Muscle layer of colon (tissue), 2 donors: ENCODE measurements around the gene CS.
"Not testable (repeated sequence)": the region's sequence is repeated elsewhere in the genome, so short reads cannot be mapped to it uniquely, and the experiment has no call there.

Experiments used
- H3K27ac ChIP-seq: one replicate; pipeline ENCODE4 v1.7.0; 2013; ENCODE audit warnings: low read depth, mild to moderate bottlenecking, low read length, moderate library complexity
- H3K27me3 ChIP-seq, 2 donors: one replicate each; pipeline ENCODE4 v1.7.0; 2013; ENCODE audit warnings: low read length in 2 of 2, mild to moderate bottlenecking in 2 of 2; ENCODE audit not compliant: insufficient read depth in 2 of 2, control insufficient read depth in 1 of 2
- H3K36me3 ChIP-seq: one replicate; pipeline ENCODE4 v1.7.0; 2013; ENCODE audit warnings: mild to moderate bottlenecking, low read length; ENCODE audit not compliant: insufficient read depth
- H3K4me1 ChIP-seq: one replicate; pipeline ENCODE4 v1.7.0; 2013; ENCODE audit warnings: mild to moderate bottlenecking, low read length; ENCODE audit not compliant: insufficient read depth
- H3K4me3 ChIP-seq, 2 donors: one replicate each; pipeline ENCODE4 v1.7.0; 2013; ENCODE audit warnings: low read length in 2 of 2, low read depth in 1 of 2, mild to moderate bottlenecking in 1 of 2, moderate library complexity in 1 of 2
- H3K9ac ChIP-seq: one replicate; pipeline ENCODE4 v1.7.0; 2013; ENCODE audit warnings: low read length
- H3K9me3 ChIP-seq: one replicate; pipeline ENCODE4 v1.7.0; 2013; ENCODE audit warnings: mild to moderate bottlenecking, low read length
- donor health status: abdominal sarcoma.
- donor health status: Adenocarcinoma of cecum.

CS gene

DNA sequence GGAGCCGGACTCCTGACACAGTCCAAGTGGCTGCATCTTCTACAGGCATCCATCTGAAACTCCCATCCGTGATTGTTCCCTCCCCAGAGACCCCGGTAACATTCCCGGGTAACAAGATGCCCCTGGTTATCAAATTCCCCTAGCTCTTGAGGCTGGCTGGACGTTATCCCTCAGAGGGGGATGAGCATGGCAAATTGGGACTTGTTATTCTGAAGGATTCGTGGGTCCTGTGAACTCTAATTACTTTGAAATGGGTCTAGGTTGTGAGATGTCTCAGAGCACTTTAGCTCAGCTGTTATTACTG lies 34.3 kb upstream of the CS start:
- H3K4me1 ChIP-seq: peaks cover 14% of the 10 kb centered on the region
- H3K4me3 ChIP-seq: peak overlapping the region; percentile 44 to 90
- H3K27ac ChIP-seq: peak overlapping the region; percentile 98
- no peaks in the 10 kb centered on the region for H3K27me3 ChIP-seq
- no peaks in the 10 kb centered on the region for H3K36me3 ChIP-seq
- peak overlapping the region; percentile 86 for H3K9ac ChIP-seq
- H3K9me3 ChIP-seq: no peaks in the 10 kb centered on the region

DNA sequence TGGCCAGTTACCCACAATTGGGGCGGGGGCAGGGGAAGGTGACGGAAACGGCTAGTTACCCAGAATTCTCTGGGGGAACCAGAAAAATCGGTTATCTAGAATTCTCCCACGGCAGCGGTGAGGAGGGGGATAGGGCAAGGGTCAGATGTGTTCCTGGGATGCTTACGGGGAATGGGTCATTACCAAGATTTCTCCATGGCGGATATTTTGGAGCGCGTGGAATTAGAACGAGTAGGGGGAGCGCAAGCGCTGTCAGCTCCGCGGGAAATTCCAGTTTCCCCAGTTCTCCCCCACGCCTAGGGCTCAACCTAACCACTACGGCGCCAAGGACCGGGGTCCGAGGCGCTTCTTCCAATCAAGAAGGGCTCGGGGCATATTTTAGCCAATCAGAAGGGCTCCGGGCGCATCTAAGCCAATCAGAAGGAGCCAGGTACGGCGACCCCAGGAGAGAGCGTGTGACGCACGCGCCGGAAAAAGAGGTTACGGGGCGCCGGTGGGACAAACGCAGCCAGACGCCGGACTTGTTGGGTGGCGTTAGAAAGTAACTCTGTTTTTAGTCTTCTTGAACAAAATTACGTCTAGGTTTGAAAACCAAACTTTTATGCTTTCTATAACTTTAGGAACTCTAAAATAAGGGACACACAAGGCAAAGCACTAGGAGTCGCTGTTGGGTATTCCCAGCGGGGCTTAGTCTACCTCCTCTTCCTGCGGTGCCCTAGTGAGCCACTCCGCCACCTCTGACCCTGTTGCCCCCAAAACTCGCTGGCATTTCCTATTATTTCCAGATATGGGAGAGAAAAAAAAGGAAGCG lies 33.8 kb upstream of the CS start, which contains the start of gene PAN2:
Gene PAN2 (minus strand): TSS at position 322 of the 811 bp plus-strand sequence. CDS start 906 bp downstream, outside the sequence.
- Histone ChIP-seq H3K4me3 (peak within 1 kb of the TSS; percentile 47 to 90), H3K9me3 (no peaks in the 10 kb centered on the region), H3K27ac (peak within 1 kb of the TSS; percentile 98), H3K36me3 (no peaks in the 10 kb centered on the region), H3K9ac (peak within 1 kb of the TSS; percentile 86), H3K27me3 (no peaks in the 10 kb centered on the region), H3K4me1 (peaks cover 14% of the 10 kb centered on the region)

DNA sequence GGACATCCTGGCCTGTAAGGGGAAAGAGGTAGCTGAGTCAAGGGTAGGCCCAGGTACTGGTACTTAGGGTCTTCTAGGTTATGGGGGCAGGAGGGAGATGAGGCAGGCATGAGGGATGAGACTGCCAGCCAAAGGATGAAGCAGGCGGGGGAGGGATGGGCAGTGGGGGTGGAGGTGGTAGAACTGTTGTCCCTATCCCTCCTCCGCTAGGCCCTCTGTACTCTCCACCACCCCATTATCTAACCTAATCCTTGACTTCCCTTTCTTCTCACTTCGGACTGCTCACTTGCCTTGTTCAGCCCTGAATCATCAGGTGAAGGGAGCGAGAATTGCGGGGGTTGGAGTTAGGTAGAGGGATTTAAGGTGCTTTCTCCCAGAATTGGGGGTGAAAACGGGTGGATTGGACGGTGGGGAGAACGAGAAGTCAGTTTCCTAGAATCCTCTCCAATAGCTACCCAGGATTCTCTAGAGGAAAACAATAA lies 33.1 kb upstream of the CS start:
- peak overlapping the region; percentile 47 to 90 for H3K4me3 ChIP-seq
- H3K9ac ChIP-seq: peak overlapping the region; percentile 86
- H3K9me3 ChIP-seq: no peaks in the 10 kb centered on the region
- H3K27me3 ChIP-seq: no peaks in the 10 kb centered on the region
- H3K27ac ChIP-seq: peak overlapping the region; percentile 98
- peaks cover 14% of the 10 kb centered on the region for H3K4me1 ChIP-seq
- peaks cover 2% of the 10 kb centered on the region for H3K36me3 ChIP-seq

DNA sequence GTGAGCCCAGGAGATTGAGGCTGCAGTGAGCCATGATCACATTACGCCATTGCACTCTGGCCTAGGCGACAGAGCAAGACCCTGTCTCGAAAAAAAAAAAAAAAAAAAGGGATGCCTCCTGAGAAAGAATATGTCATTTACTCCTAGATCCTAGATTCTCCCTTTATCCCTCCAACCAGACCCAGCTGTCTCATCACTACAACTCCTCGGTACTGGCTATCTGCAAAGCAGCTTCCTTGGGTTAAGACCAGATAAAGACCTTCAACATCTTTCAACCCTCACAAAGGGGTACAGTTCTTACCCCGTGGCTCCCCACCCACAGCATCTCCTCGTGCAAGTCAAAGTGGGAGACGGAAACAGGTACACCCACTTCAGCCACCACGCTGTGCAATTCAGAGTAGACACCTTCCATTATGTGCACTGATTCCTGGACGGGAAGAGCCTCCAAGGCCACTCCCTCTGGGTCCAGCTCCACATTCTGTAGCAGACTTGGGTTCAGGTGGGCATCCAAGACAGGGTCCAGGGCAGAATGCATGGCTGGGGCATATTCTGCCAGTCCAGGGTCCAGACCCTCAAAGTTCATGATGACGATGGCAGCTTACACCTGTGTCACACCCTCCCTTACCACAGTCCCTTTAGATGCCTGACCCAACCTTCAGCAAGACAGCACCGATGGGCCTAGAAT lies 32.5 kb upstream of the CS start:
- Histone ChIP-seq H3K36me3 (peaks cover 7% of the 10 kb centered on the region), H3K9me3 (no peaks in the 10 kb centered on the region), H3K9ac (peak overlapping the region; percentile 86), H3K4me3 (peak overlapping the region; percentile 47 to 90), H3K27me3 (no peaks in the 10 kb centered on the region), H3K27ac (peak overlapping the region; percentile 98), H3K4me1 (peaks cover 14% of the 10 kb centered on the region)

DNA sequence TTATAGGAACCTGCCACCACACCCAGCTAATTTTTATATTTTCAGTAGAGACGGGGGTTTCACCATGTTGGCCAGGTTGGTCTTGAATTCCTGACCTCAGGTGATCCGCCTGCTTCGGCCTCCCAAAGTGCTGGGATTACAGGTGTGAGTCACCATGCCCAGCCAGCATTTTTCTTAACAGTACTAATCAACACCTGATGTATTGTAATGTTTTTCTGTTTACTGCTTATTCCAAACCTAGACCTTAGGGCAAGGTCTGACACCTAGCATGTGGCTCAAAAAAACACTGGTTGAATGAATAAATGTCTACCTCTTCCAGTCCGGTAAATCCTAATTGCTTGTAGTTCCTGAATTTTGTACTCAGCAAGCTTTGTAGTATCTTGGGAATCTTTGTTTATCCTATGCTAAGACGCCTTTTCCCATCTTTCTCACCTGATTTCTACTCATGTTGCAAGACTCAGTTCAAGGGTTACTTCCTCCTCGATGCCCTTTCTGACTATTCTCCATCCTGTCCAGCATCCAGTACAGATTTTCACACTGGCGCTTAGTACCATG lies 30.9 kb upstream of the CS start:
- no peaks in the 10 kb centered on the region for H3K9me3 ChIP-seq
- no peaks in the 10 kb centered on the region for H3K27me3 ChIP-seq
- H3K4me1 ChIP-seq: peaks cover 14% of the 10 kb centered on the region
- no peak overlapping the region for H3K27ac ChIP-seq
- no peak overlapping the region for H3K9ac ChIP-seq
- peaks cover 24% of the 10 kb centered on the region for H3K36me3 ChIP-seq
- H3K4me3 ChIP-seq: no peak overlapping the region

DNA sequence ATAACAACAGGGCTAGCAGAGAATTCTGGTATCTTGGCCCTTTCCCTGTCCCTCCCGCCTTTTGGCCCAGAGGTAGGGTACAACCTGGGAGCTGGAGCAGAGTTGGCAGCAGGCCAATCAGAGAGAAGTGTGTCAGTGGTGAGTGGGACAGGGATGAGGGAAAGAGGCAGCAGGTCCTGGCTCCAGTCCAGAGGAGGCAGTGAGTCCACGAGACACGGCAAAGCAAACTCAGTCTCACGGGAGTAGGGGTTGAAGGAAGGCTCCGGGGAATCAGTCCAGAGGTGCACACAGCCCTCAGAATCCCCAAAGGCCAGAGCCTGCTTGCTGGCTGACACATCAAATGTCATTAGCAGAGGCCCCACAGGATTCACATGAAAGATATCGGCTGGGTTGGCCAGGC lies 26.4 kb upstream of the CS start:
- no peak overlapping the region for H3K9ac ChIP-seq
- no peaks in the 10 kb centered on the region for H3K27me3 ChIP-seq
- H3K36me3 ChIP-seq: peaks cover 67% of the 10 kb centered on the region
- H3K27ac ChIP-seq: no peak overlapping the region
- H3K9me3 ChIP-seq: no peaks in the 10 kb centered on the region
- no peak overlapping the region for H3K4me3 ChIP-seq
- H3K4me1 ChIP-seq: no peaks in the 10 kb centered on the region

DNA sequence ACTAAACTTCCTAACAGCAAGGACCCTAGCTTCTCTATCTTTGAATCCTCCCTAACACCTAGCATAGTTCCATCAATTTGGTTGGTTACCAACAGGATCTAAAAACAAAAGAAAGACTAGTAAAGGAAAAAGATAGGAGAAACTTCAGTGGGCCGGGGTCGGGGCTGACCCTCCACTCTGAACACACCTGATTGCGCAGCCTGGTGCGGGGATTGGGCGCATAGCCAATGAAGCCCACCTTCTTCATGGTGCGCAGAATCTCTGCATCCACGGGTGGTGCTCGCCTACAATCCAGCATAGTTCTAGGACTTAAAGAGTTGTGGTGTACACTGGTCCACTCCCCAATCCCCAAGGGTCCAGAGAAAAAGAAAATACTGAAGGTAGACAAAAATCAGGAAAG lies 26.0 kb upstream of the CS start:
- H3K9me3 ChIP-seq: no peaks in the 10 kb centered on the region
- H3K36me3 ChIP-seq: peaks cover 67% of the 10 kb centered on the region
- no peak overlapping the region for H3K4me3 ChIP-seq
- no peaks in the 10 kb centered on the region for H3K27me3 ChIP-seq
- H3K9ac ChIP-seq: no peak overlapping the region
- no peak overlapping the region for H3K27ac ChIP-seq
- no peaks in the 10 kb centered on the region for H3K4me1 ChIP-seq

DNA sequence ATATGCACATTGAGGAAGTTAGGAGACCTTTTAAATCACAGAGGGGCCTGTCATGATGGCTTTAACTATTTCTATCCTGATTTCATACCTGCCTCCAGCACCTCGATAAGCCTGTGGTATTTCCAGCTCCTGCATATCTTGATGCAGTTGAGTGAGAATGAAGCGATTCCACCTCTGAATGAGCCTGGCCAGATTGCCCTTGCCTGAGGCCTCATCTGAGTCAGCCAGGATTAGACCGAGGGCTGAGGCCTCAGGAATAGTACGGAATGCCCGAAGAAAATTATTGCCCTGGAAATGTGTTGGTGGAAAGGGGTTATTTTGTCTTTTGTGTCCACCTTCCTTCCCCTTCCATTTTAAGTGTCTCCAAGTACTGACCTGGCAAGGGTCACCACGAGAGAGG lies 24.1 kb upstream of the CS start:
- Histone ChIP-seq H3K4me3 (no peak overlapping the region), H3K27me3 (no peaks in the 10 kb centered on the region), H3K9ac (no peak overlapping the region), H3K36me3 (peaks cover 77% of the 10 kb centered on the region), H3K4me1 (no peaks in the 10 kb centered on the region), H3K27ac (no peak overlapping the region), H3K9me3 (no peaks in the 10 kb centered on the region)

DNA sequence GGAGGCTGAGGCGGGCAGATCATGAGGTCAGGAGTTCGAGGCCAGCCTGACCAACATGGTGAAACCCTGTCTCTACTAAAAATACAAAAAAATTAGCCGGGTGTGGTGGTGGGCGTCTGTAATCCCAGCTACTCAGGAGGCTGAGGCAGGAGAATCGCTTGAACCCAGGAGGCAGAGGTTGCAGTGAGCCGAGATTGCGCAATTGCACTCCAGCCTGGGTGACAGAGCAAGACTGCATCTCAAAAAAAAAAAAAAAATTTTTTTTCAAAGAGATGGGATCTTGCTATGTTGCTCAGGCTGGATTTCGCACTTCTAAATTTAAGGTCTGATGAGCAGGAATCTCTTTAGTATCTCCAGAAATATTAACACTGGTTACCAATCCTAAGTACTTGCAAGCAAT lies 21.5 kb upstream of the CS start:
- H3K9me3 ChIP-seq, H3K9ac ChIP-seq, H3K27me3 ChIP-seq, H3K27ac ChIP-seq, H3K4me1 ChIP-seq, H3K4me3 ChIP-seq: not testable (repeated sequence)
- H3K36me3 ChIP-seq: peaks cover 65% of the 10 kb centered on the region

DNA sequence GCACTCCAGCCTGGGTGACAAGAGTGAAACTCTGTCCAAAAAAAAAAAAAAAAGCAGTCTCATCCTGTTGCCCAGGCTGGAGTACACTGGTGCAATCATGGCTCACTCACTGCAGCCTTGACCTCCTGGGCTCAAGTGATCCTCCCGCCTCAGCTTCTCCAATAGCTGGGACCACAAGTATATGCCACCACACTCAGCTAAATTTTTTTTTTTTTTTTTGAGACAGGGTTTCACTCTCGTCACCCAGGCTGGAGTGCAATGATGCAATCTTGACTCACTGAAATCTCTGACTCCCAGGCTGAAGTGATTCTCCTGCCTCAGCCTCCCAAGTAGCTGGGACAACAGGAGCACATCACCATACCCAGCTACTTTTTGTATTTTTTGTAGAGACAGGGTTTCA lies 20.9 kb upstream of the CS start:
- H3K9me3 ChIP-seq: no peaks in the 10 kb centered on the region
- H3K36me3 ChIP-seq: peaks cover 59% of the 10 kb centered on the region

DNA sequence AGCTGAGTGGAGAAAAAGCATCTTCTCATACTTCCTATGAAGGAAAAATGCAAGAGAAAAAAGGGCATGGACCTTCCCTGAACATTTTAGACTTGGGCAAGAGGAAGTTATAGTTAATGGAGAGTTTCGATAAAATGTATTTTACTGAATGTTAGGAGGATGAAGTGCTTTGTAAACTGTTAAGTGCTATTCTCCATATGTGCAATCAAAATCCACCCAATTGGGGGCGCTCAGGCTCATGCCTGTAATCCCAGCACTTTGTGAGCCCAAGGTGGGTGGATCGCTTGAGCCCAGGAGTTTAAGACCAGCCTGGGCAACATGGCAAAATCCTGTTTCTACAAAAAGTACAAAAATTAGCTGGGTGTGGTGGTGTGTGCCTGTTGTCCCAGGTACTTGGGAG lies 17.5 kb upstream of the CS start:
- Histone ChIP-seq H3K36me3 (peaks cover 34% of the 10 kb centered on the region), H3K9ac (no peak overlapping the region), H3K4me1 (peaks cover 14% of the 10 kb centered on the region), H3K4me3 (no peak overlapping the region), H3K27ac (no peak overlapping the region), H3K27me3 (no peaks in the 10 kb centered on the region), H3K9me3 (no peaks in the 10 kb centered on the region)

More for the DNA sequence above, 20.9 kb upstream of the CS start:
- no peaks in the 10 kb centered on the region for H3K27me3 ChIP-seq
- H3K27ac ChIP-seq: no peak overlapping the region
- H3K9ac ChIP-seq: no peak overlapping the region
- H3K4me1 ChIP-seq: peaks cover 5% of the 10 kb centered on the region
- H3K4me3 ChIP-seq: no peak overlapping the region
